Neuronal stem cell (in vitro differentiated cells): ENCODE results near the gene DGAT2.

Experiments used
- DNase-seq: peaks from one replicate; pipeline ENCODE4 v3.0.0-alpha.2; 2013; ENCODE audit warnings: low spot score
- H2AFZ ChIP-seq: one replicate; pipeline ENCODE4 v1.6.1; 2013; ENCODE audit warnings: mild to moderate bottlenecking, low read length, inconsistent platforms
- H2AK5ac ChIP-seq: 2 replicates; pipeline ENCODE4 v1.6.1; 2013; ENCODE audit warnings: low read depth, mild to moderate bottlenecking, inconsistent platforms, low read length, moderate library complexity, mixed read lengths
- H2BK120ac ChIP-seq: 2 replicates; pipeline ENCODE4 v1.6.1; 2013; ENCODE audit warnings: low read depth, mild to moderate bottlenecking, inconsistent platforms, low read length, moderate library complexity, mixed read lengths
- H2BK12ac ChIP-seq: one replicate; pipeline ENCODE4 v1.6.1; 2013; ENCODE audit warnings: low read length, inconsistent platforms
- H2BK15ac ChIP-seq: 2 replicates; pipeline ENCODE4 v1.6.1; 2013; ENCODE audit warnings: mild to moderate bottlenecking, low read length, inconsistent platforms, mixed read lengths
- H2BK5ac ChIP-seq: one replicate; pipeline ENCODE4 v1.6.1; 2013; ENCODE audit warnings: inconsistent platforms, mild to moderate bottlenecking, low read length, moderate library complexity
- H3K14ac ChIP-seq: one replicate; pipeline ENCODE4 v1.6.1; 2013; ENCODE audit warnings: low read length, inconsistent platforms
- H3K18ac ChIP-seq: 2 replicates; pipeline ENCODE4 v1.6.1; 2013; ENCODE audit warnings: low read length, inconsistent platforms
- H3K23ac ChIP-seq: 2 replicates; pipeline ENCODE4 v1.6.1; 2013; ENCODE audit warnings: low read depth, mild to moderate bottlenecking, mixed read lengths, low read length, inconsistent platforms; ENCODE audit not compliant: poor library complexity
- H3K27ac ChIP-seq: replicated peaks from 3 replicates; pipeline ENCODE4 v1.5.1; 2013; ENCODE audit warnings: low read length, inconsistent platforms
- H3K27me3 ChIP-seq, 3 experiments: 2 replicates each; pipeline ENCODE4 v1.6.1; 2013; ENCODE audit warnings: low read length in 3 of 3, mild to moderate bottlenecking in 2 of 3, inconsistent platforms in 1 of 3, low read depth in 1 of 3, mixed read lengths in 1 of 3, moderate library complexity in 1 of 3; ENCODE audit not compliant: control insufficient read depth in 3 of 3, insufficient read depth in 3 of 3
- H3K36me3 ChIP-seq, 2 donors: replicated peaks in 1 of 2; 2 replicates each; pipeline ENCODE4 v1.6.1; 2013; ENCODE audit warnings: low read length in 2 of 2; ENCODE audit not compliant: control insufficient read depth in 2 of 2, insufficient read depth in 2 of 2
- H3K4ac ChIP-seq: 2 replicates; pipeline ENCODE4 v1.6.1; 2013; ENCODE audit warnings: inconsistent platforms, mild to moderate bottlenecking, low read length, moderate library complexity
- H3K4me1 ChIP-seq, 2 donors: 1 replicate in 1 of 2; 2 replicates in 1 of 2; pipeline ENCODE4 v1.6.1; 2013; ENCODE audit warnings: low read length in 2 of 2, low read depth in 1 of 2; ENCODE audit not compliant: control insufficient read depth in 2 of 2, insufficient read depth in 1 of 2
- H3K4me2 ChIP-seq: one replicate; pipeline ENCODE4 v1.6.1; 2013; ENCODE audit warnings: mild to moderate bottlenecking, low read length, inconsistent platforms; ENCODE audit not compliant: insufficient read depth, poor library complexity, severe bottlenecking
- H3K4me3 ChIP-seq, 2 donors: 2 replicates each; pipeline ENCODE4 v1.5.1; 2013; ENCODE audit warnings: low read length in 2 of 2, mild to moderate bottlenecking in 2 of 2, inconsistent platforms in 1 of 2, moderate library complexity in 1 of 2
- H3K79me1 ChIP-seq: one replicate; pipeline ENCODE4 v1.6.1; 2013; ENCODE audit warnings: low read depth, mild to moderate bottlenecking, inconsistent platforms, low read length, moderate library complexity
- H3K9ac ChIP-seq: one replicate; pipeline ENCODE4 v1.6.1; 2013; ENCODE audit warnings: mild to moderate bottlenecking, low read depth, low read length, inconsistent platforms; ENCODE audit not compliant: poor library complexity
- H3K9me3 ChIP-seq, 2 donors: replicated peaks in 1 of 2; 2 replicates each; pipeline versions ENCODE3 to v1.6.1; 2013; ENCODE audit warnings: low read length in 2 of 2, mild to moderate bottlenecking in 2 of 2, inconsistent platforms in 1 of 2, low read depth in 1 of 2, mixed read lengths in 1 of 2, moderate library complexity in 1 of 2; ENCODE audit not compliant: control insufficient read depth in 2 of 2, insufficient read depth in 1 of 2
- H4K8ac ChIP-seq: one replicate; pipeline ENCODE4 v1.6.1; 2013; ENCODE audit warnings: low read depth, mild to moderate bottlenecking, inconsistent platforms, low read length, moderate library complexity
- H4K91ac ChIP-seq: one replicate; pipeline ENCODE4 v1.6.1; 2013; ENCODE audit warnings: low read length, low read depth, mild to moderate bottlenecking, inconsistent platforms; ENCODE audit not compliant: poor library complexity
- WGBS, 2 donors: extraction: QIAGEN DNeasy Blood & Tissue Kit; methylation state at CpG; one replicate each; pipeline ENCODE4 v1.1.7; 2013; ENCODE audit warnings: missing lambda C conversion rate in 2 of 2, mixed read lengths in 1 of 2; ENCODE audit not compliant: insufficient read length in 2 of 2, insufficient replicate concordance in 1 of 2; ENCODE audit errors: extremely low coverage in 2 of 2; 5-methylcytosine and 5-hydroxymethylcytosine counted together

Gene DGAT2

DNA sequence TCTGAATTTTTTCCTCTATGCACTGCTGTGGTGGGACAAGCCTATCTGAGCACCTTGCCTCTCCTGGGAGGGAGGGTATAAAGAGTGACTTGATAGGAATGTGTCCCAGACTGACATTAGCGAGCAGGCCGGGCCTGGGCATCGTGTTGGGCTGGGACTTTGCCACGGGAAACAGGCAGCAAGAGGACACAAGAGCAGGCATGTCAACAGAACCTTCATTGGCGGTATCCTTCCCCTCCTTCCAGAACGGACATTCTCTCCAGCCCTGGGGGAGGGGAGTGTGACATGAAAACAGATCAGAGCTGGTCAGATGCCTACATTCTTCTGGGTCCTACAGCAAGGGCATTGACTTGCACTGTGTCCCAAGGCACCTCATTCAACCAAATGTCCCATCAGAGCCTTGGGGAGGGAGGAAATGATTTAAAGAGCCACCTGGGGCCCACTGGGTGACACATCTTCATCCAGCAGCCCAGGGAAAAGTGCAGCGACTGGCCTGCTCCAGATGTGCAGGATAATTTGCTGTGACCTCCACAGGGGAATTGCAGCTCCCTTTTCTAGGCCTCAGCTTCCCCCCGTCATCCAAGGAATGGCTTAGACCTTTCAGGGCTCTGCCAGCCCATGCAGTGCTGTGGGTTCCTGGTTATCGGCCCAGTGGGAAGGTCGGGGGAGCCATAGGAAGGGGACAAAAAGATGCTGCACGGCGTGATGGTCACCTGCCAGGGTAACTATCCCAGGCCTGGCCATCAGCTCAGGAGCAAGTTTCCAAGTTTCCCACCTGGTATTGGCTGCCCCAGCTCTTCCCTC is 24.6 kb downstream of the DGAT2 start:
- Histone ChIP-seq H4K91ac (no peak overlapping the region), H3K4me2 (no peak overlapping the region), H3K14ac (peak overlapping the region; percentile 59), H3K79me1 (no peaks in the 10 kb centered on the region), H3K27ac (no peak overlapping the region), H2BK12ac (no peak overlapping the region), H3K18ac (peak overlapping the region; percentile 39), H2BK15ac (no peak overlapping the region), H3K23ac (peak overlapping the region; percentile 58), H4K8ac (no peak overlapping the region), H3K4me1 (no peaks in the 10 kb centered on the region), H3K9ac (peak overlapping the region; percentile 6), H3K27me3 (peaks cover 0 to 33% (median 0%) of the 10 kb centered on the region in 3 experiments), H3K36me3 (no peaks in the 10 kb centered on the region), H2BK5ac (no peak overlapping the region), H2AFZ (no peak overlapping the region), H3K9me3 (no peaks in the 10 kb centered on the region), H3K4ac (no peak overlapping the region), H2BK120ac (no peak overlapping the region), H3K4me3 (no peak overlapping the region), H2AK5ac (no peak overlapping the region)
- no CpG with 5 or more reads among the region's 12 CpGs for WGBS, 2 donors
- no peak for DNase-seq

DNA sequence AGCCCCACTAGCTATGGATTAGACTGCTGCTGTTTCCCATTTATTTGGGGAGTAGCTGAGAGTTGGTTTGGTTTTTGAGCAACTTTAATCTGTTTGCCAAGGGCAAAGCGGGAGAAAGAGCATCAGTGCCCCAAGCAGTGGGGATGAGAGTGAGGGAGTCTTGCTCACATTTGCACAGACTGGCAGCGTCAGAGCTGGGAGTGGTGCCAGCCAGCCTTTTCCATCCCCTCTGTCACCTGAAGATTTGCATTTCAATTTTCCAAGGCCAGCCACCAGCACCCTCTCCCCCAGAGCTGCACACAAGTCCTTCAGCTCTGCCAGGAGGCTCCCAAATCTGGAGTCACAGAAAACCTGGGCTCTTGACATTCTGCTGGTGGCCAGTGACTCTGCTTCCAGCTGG is 25.4 kb downstream of the DGAT2 start:
- Histone ChIP-seq H2BK120ac (no peak overlapping the region), H2BK5ac (no peak overlapping the region), H3K4me2 (no peak overlapping the region), H3K18ac (no peak overlapping the region), H3K14ac (no peak overlapping the region), H3K27ac (no peak overlapping the region), H3K9me3 (no peaks in the 10 kb centered on the region), H3K4ac (no peak overlapping the region), H3K9ac (no peak overlapping the region), H4K8ac (no peak overlapping the region), H3K4me1 (no peaks in the 10 kb centered on the region), H3K36me3 (no peaks in the 10 kb centered on the region), H3K27me3 (peaks cover 0 to 33% (median 0%) of the 10 kb centered on the region in 3 experiments), H2BK12ac (no peak overlapping the region), H4K91ac (no peak overlapping the region), H2AK5ac (no peak overlapping the region), H2AFZ (no peak overlapping the region), H3K79me1 (no peaks in the 10 kb centered on the region), H3K4me3 (no peak overlapping the region), H2BK15ac (no peak overlapping the region), H3K23ac (no peak overlapping the region)
- no peak for DNase-seq
- WGBS, 2 donors: no CpG with 5 or more reads among the region's 2 CpGs

- no peaks in the 10 kb centered on the region for H3K9me3 ChIP-seq
- no peak overlapping the region for H2AFZ ChIP-seq
- H2BK5ac ChIP-seq: no peak overlapping the region
- no peak overlapping the region for H2BK15ac ChIP-seq
- H3K9ac ChIP-seq: peak overlapping the region; percentile 56
- no peak overlapping the region for H2BK120ac ChIP-seq
- WGBS, 2 donors: no CpG with 5 or more reads among the region's 4 CpGs
- H3K36me3 ChIP-seq: no peaks in the 10 kb centered on the region
- no peak overlapping the region for H3K23ac ChIP-seq
- H4K8ac ChIP-seq: no peak overlapping the region
- H3K4me2 ChIP-seq: no peak overlapping the region
- DNase-seq: no peak
- H3K14ac ChIP-seq: no peak overlapping the region
- no peaks in the 10 kb centered on the region for H3K4me1 ChIP-seq
- no peak overlapping the region for H3K18ac ChIP-seq
- no peaks in the 10 kb centered on the region for H3K79me1 ChIP-seq
- H3K4ac ChIP-seq: no peak overlapping the region
- no peak overlapping the region for H2AK5ac ChIP-seq
- no peak overlapping the region for H3K4me3 ChIP-seq
- no peak overlapping the region for H3K27ac ChIP-seq
- no peak overlapping the region for H4K91ac ChIP-seq
- no peak overlapping the region for H2BK12ac ChIP-seq
- H3K27me3 ChIP-seq: peaks cover 0 to 33% (median 0%) of the 10 kb centered on the region in 3 experiments
Measured at GRCh38 chr11:75795276-75796090, 26.9 kb downstream of the DGAT2 start.

DNA sequence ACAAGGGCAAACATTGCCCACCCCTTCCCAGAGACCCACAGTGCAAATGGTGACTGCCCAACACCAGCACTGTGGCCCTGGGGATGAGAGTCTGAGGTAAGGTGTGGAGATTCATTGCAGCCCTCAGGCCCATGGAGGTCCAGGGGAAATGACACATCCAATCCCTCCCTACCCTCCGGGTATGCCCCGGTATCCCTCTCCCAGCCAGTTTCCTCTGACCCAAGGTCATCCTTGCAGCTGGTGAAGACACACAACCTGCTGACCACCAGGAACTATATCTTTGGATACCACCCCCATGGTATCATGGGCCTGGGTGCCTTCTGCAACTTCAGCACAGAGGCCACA is 27.5 kb downstream of the DGAT2 start:
- H4K91ac ChIP-seq: no peak overlapping the region
- no peak overlapping the region for H2BK12ac ChIP-seq
- H4K8ac ChIP-seq: no peak overlapping the region
- H2BK120ac ChIP-seq: no peak overlapping the region
- H3K14ac ChIP-seq: no peak overlapping the region
- DNase-seq: no peak
- H3K36me3 ChIP-seq: no peaks in the 10 kb centered on the region
- no peak overlapping the region for H2BK5ac ChIP-seq
- H3K4me3 ChIP-seq: no peak overlapping the region
- peaks cover 0 to 29% (median 0%) of the 10 kb centered on the region in 3 experiments for H3K27me3 ChIP-seq
- H3K79me1 ChIP-seq: no peaks in the 10 kb centered on the region
- no peak overlapping the region for H3K4me2 ChIP-seq
- H3K9me3 ChIP-seq: no peaks in the 10 kb centered on the region
- WGBS, 2 donors: no CpG with 5 or more reads among the region's 2 CpGs
- no peak overlapping the region for H3K23ac ChIP-seq
- H3K4me1 ChIP-seq: no peaks in the 10 kb centered on the region
- peak overlapping the region; percentile 56 for H3K9ac ChIP-seq
- no peak overlapping the region for H3K27ac ChIP-seq
- peak overlapping the region; percentile 22 for H2BK15ac ChIP-seq
- H3K4ac ChIP-seq: no peak overlapping the region
- no peak overlapping the region for H2AK5ac ChIP-seq
- H2AFZ ChIP-seq: no peak overlapping the region
- H3K18ac ChIP-seq: peak overlapping the region; percentile 68
